Thyroid gland (tissue), 4 donors: ENCODE measurements around the gene RYR2.

Experiments
- POLR2A ChIP-seq, 2 donors: fragments of 450-650 bp; IDR thresholded peaks; one replicate each; pipeline ENCODE4 v1.6.1; 2017; ENCODE audit warnings: antibody characterized with exemption in 2 of 2, mild to moderate bottlenecking in 2 of 2, moderate library complexity in 1 of 2
- TF ChIP-seq, protein P1 (sequence below), 6 experiments: fragments of 200-600 bp in 3 of 6; fragments of 450-650 bp in 3 of 6; sonication (generic) in 3 of 6; IDR thresholded peaks; one replicate each; pipeline ENCODE4 v1.5.1; 2016 to 2019; ENCODE audit warnings: antibody characterized with exemption in 6 of 6, mild to moderate bottlenecking in 2 of 6, inconsistent platforms in 1 of 6, moderate library complexity in 1 of 6

DNA sequence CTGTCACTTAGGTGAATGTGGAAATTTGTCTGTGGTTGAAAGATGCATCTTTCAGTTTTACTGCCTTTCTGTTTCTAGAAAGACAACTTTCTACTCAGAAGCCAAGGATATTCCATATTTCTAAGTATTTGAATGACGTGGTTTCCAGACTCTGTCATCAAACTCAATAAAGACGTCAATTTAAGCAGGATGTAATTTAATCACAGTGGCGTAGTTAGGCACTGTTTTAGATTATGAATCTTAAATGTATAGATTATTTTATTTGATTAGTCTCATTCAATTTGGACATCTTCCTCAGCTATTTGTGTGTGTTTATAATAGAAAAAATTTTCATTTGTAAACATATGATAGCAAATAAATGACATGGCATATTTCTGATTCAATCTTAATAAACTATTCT lies 298.9 kb downstream of the RYR2 start:
- TF ChIP-seq, protein P1, sequence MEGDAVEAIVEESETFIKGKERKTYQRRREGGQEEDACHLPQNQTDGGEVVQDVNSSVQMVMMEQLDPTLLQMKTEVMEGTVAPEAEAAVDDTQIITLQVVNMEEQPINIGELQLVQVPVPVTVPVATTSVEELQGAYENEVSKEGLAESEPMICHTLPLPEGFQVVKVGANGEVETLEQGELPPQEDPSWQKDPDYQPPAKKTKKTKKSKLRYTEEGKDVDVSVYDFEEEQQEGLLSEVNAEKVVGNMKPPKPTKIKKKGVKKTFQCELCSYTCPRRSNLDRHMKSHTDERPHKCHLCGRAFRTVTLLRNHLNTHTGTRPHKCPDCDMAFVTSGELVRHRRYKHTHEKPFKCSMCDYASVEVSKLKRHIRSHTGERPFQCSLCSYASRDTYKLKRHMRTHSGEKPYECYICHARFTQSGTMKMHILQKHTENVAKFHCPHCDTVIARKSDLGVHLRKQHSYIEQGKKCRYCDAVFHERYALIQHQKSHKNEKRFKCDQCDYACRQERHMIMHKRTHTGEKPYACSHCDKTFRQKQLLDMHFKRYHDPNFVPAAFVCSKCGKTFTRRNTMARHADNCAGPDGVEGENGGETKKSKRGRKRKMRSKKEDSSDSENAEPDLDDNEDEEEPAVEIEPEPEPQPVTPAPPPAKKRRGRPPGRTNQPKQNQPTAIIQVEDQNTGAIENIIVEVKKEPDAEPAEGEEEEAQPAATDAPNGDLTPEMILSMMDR (IDR thresholded peaks at IDR 0.05): no peak
- TF ChIP-seq POLR2A (IDR thresholded peaks at IDR 0.05): no peak
